COLO668 (cell line): ENCODE results near the gene ADAMTS16.

Experiments
- DNase-seq: peaks from one replicate; lab custom pipeline; 2025; ENCODE audit not compliant: unreplicated experiment; lab: John Stamatoyannopoulos, UW

Gene ADAMTS16

DNA sequence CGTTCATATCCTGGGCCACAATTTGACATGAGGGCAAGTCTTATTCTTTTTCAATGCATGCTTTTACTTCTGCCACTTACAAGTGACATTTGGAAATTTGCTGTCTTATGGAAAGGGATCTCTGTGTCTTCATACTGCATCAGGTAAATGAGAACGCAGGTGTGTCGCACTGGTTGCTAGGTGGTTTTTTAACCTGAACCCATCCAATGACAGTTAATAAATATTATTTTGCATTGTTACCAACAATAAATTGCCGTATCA lies 1.1 kb downstream of the ADAMTS16 start:
- DNase-seq: no peak

DNA sequence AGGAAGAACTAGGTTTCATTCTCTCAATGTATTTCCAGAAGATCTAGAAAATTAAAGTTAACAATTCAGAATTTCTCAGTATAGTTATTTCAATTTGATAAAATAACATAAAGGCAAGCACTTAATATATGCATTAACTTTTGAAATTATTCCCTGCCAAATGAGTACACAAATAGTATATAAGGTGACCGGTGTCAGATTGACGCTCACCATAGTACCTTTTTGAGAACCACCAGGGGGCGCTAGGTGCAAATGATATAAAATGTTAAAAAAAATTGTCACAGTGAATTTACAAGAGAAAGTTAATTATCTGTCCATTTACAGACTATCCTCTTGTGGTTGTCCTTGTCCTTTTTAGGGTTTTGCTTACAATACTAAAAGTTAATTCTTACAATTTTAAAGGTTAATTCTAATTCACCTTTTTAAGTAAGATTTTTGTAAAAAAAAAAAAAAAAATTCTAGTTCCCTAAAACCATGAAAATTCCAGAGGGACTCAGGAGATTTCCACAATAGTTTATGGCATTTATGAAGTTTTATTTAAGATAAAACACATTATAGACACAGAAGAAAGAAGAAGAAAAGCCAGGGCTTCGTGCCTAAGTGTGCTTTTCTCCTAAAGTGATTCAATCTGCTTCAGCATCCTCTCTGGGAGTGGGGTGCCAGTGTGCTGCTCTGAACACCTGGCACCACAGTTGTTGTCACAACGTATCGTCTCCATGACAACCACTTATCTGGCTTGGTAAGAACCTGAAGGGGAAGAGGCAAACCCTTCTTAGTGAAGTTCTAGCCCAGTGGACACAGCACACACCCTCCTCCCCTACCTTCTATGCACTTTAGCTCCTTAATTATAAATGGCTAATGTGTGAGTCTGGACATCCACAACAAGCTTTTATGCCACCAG lies 1.7 kb downstream of the ADAMTS16 start:
- peak; percentile 81 for DNase-seq

DNA sequence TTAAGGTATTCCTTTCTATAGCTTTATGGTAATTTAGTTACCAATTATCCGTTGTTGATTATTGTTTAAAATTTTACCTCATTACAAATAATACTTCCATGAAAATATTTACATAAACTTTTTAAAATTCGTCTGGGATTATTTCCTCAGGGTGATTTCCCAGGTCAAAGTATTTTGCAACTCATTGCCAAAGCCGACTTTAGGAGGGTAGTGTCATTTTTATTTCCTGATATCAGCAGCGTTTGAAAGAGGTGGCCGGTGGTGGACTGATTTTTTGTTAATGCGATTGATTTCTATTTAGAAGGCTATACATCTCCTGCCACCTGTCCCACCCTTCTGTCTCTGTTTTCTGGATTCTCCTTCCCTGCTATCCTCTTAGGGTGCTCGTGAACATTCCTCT lies 4.3 kb downstream of the ADAMTS16 start:
- DNase-seq: no peak

DNA sequence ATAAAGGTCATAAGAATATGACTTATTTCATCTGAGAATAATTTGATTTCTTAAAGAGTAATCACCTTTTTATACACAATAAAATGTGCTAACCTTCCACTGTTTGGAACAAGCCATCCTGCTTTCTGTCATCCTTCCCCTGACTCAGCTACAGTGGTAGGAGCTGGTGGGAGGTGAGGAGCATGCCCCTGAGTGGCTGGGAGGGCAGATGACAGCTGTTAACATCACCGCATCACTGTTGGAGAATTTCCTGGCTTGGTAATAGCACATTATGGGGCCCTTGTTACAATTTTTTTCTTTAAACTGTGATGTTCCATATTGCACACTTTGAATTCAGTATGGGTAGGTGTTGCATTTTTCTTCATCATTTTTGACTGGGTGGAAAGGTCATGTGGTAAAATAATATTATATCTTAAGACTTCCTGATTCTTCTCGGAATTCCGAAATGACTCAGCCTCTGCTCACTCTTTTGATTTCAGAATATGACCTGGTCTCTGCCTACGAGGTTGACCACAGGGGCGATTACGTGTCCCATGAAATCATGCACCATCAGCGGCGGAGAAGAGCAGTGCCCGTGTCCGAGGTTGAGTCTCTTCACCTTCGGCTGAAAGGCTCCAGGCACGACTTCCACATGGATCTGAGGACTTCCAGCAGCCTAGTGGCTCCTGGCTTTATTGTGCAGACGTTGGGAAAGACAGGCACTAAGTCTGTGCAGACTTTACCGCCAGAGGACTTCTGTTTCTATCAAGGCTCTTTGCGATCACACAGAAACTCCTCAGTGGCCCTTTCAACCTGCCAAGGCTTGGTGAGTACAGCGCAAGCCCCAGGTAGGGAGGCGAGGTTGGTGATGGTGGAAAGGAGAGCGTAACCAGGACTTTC lies 5.8 kb downstream of the ADAMTS16 start:
- no peak for DNase-seq

DNA sequence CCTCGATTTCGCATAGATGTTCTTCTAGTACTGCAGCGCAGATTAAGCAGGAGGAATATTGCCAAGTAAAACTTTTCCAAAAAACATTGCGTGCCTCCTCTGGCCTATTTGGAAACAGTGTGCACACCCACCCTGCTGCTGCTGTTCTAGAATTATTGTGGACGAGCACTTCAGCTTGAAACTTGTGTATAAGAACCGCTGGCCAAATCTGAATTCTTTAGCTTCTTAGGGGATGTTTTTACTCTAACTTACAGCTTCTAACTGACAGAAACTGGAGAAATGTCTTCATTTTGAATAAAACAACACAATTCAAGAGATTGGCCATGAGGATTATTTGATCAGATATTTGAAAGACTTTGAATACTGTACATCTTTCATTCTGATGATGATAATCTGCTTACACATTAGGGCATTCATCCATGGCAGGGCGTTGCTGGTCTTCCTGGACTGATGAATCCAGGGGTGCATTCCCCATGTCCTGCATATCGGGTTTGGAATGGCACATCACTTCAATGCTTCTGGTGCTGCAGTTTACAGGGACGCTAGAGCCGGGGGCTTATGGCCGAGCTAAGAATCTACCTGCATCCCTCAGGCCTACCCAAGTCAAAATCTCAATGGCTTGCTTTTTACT lies 6.5 kb downstream of the ADAMTS16 start:
- no peak for DNase-seq

DNA sequence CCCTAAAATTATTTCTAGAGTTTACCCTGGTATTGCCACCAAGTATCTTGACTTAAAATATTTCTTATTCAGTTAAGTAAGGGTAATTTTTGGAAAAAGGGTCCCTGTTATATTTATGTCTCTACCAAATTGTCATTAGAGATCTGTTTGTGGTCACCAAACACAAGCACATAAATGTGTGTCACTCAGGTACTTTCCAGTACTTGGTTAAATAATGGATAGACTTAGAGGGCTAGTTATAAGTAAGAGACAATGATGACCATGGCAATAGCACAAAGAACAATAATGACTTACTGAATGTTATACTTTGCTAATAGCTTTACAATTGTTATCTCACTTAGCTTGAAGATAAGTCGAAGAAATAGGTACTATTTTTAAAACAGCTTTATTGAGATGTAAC lies 9.0 kb downstream of the ADAMTS16 start:
- no peak for DNase-seq

DNA sequence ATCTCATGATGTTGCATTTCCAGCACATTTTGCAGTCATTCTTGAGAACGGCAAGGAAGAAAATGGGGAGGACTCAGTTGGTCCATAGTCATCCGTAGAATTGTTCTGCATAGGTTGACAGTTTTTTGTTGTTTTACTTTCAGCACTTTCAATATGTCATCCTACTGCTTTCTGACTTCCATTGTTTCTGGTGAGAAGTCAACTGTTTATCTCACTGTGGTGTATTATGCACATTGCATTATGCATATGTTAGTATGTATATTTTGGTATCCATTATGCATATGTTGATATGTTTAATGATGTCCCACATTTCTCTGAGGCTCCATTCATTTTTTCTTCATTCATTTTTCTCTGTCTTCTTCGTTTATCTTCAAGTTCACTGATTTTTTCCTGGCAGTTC lies 10.5 kb downstream of the ADAMTS16 start:
- no peak for DNase-seq

DNA sequence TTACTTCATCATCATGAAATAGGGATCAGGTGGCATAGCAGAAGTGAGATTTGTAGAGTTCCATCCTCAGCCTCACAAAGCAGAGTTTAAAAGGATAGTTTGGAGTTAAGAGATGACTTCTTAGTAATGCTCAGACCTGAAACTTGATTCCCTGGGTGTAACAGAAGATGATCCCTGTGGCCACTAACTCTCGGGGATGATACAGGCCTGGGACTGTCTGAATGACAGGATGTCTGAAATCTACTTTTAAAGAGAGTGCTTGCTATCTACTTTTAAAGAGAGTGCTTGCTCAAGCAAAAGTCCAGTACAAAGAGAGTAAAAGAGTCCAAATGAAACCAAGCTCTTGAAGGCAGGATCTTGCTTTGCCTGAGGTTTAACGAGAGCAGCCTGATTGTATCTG lies 14.6 kb downstream of the ADAMTS16 start:
- DNase-seq: no peak

DNA sequence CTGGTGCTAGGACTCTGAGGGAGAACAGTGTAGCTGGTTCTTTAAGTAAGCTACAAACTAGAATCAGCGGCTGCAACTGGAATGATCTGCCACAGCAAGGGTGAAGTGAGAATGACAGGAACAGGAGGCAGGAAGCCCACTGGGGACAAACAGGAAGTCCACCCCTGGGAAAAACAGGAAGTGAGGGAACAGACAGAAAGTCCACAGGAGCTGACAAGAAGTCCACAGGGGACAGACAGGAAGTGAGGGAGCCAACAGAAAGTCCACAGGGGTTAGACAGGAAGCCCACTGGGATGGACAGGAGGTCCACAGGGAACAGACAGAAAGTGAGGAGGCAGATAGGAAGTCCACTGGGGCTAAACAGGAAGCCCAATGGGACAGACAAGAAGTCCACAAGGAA lies 15.5 kb downstream of the ADAMTS16 start:
- no peak for DNase-seq

DNA sequence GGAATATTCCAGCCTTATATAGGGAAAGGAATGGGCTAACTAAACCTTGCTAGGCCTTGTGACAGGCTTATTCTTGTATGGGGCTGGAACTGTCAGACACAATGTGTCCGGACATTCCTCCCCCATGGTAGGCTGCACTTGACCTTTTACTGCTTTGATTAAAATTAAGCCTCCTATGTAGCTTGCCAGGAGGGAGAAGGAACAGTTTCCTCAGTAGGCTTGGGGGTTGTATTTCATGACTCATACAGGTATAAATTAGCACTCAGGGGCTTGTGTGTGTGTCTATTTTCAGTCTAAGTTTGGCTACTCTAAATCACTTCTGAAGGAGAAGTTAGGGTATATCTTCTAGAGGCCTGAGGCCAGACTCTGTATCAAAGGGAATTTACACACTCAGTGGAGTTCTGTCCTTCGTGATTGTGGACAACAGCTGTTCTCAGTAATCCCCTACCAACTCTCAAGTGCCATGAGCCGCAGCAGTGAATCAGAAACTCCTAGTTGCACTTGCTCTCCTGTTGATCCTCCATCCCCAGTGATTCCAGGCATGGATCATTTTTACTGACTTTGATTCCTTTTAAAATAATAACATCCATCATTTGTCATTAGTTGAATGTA lies 16.4 kb downstream of the ADAMTS16 start:
- DNase-seq: no peak

DNA sequence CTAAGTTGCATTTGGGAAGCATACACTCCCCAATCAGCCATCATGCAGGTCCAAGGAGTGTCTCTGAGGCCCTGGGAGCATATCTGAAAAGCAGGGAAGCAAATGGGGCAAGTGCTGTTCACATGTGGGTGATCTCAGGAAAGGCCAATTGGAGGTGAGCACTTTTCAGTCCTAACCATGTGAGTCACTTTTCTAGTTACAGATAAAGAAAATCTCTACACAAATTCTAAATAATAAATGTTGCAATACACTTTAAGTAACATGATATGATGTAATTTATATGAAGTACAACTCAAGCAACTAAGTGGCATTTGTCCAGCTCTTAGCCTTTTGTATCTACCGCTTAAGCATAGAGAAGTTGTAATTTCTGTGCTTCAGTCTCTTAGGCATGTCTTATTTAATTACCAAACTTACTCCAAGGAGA lies 18.4 kb downstream of the ADAMTS16 start:
- no peak for DNase-seq

DNA sequence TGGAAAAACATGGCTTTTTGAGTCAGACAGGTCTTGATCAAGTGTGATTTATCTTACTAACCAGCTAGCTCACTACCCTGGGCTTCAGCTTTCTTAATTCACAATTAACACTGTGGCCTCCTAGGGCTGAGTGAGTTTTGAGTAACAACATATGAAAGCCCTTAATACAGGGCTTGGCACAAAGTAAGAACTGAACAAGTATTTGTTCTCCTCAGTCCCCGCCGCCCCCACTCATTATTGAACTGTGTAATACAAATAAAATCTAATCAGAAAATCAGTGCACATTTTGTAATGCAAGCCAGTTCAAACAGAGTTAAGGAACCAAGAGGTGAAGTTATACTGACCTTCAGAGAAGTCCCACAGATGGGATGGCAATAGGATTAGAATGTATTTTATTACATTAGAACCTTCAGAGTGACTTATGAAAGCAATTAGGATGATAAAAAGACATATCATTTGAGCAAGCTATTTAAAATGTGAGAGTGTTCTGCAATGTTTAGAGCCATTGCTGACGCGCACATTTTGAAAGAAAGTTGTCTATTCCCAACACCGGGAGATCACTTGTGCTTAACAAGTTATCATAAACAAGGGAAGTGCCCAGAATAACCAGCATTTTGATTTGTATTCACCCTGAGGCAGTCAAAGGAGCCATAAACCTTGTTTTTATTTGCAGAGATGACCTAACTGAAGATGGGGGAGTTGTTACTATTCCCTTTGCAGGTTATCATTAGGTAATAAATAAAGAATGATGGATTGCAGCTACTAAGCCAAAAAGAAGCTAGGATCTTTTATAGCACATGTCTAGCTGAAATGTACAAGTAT lies 19.4 kb downstream of the ADAMTS16 start:
- DNase-seq: no peak

DNA sequence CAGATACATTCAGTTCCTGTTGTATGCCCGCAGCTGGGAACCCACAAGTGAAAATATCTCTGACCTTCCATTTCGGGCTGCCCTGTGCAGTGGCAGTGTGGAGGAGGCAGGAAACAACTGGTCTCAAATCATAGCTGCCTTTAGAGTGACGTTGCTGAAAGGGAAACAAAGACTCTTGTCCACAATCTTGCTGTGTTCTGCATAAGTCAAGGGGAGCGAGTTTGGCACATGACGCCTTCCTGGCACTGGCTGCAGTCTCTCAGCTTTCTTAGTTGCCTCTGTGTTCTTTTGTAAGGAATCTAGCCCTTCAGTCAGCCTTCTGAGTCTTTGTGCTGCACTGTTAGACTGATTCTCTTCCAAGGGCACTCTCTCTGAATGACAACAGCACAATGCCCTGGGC lies 24.0 kb downstream of the ADAMTS16 start:
- no peak for DNase-seq

DNA sequence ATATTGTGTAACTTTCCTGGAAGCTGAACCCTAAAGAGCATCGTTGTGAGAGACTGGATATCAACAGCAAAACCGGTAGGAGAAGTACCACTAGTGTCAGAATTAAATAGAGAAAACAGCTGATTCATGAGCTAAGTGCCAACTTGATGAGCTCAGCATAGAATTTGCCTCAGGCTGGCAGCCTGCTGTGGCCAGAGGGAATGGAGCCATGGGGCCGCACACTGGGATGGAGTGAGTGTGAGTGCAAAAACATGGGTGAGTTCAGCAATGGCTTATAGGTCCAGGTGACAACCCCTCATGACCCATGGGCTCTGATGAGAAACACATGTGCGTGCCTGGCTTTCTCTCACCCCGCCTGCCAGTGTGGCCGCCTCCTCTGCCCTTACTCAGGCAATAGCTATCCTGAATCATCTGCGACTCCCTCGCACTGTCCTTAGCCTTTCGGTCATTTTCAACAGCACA lies 25.4 kb downstream of the ADAMTS16 start:
- no peak for DNase-seq

DNA sequence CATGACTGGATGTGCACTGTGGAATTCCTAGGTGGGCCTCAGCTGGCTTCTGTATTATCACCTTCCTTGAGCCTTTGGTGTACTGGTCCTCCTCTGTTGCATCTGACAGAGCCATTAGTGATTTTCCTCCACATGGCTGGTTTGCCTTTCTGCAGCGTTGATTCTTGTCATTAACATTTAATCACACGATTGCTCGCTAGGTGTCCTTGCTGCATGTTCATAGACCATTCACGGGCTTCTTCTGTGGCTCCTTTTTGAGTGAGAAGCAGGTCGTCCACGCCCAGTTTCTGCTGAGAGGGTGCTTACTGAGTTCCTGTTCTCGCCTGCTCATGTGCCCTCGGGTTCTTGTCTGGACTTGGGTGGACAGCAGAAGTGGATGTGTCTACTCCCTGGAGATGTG lies 29.3 kb downstream of the ADAMTS16 start:
- DNase-seq: no peak

DNA sequence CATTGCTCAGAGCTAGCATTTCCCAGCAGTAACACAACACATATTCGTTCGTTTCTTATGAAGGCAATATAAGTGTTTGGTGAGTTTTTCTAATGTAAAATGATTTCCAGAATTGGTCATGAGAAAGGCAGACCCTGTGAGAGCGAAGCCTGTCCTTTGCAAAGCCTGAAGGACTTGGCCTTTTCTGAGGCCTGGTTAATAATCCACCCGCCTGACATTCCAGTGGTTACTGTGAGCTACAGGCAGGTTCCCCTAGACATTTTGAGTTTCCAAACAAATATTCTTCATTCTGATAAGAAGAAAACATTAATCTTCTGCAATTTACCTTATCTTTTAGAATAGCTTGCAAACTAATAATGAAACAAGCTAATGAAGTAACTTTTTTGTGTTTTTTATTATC lies 38.0 kb downstream of the ADAMTS16 start:
- no peak for DNase-seq

DNA sequence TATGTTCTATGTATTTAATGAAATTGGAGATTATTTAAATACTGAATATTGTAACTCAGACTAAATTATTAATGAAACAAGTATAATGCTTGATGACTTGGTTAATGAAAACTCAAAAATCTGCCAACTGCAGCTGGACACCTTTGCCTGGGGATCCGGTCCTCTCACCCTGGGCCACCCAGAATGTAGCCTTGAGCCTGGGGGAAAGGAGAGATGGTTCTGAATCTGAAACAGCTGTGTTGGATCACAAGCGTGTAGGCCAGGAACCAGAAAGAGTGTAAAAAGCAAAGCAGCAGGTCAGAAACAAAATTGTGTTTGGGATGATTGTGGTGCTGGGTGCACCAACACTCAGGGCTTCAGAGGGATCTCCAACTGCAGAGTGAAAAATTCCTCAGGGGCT lies 38.5 kb downstream of the ADAMTS16 start:
- DNase-seq: no peak

DNA sequence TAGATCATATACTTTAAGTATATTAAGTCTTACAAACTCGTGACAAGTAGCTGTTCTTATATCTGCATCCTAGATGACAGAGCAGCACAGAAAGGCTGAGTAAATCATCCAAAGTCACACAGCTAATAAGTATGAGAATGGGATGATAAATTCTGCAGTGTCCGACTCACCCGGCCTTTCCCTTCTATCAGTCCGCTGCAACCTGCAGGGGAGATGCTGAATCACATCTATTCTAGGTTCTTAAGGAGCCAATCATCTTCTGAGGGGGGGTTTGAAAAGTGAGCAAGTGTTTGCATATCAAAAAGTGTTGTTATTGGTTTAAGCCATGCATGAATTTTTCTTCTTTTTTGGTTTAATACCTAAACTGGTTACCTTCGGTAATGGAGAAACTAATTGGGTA lies 38.9 kb downstream of the ADAMTS16 start:
- DNase-seq: no peak

DNA sequence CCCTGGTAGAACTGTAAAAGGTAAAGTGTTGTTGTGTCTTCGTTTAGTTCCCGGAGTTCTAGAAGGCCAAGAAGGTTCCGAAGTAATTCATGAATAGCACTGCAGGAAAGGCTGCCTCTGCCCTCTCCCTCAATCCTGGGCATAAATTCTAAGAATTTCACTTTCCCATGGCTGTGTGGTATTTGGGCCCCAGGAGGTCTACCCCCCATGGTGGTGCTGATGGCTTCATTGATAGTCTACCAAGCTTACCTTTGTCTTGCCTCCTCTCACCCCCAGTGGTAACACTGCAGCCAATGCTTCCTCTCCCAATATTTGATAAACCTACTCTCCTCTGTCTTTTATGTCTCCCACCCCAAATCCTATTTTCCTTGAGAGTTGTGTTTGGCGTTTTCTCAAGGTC lies 39.5 kb downstream of the ADAMTS16 start:
- no peak for DNase-seq

DNA sequence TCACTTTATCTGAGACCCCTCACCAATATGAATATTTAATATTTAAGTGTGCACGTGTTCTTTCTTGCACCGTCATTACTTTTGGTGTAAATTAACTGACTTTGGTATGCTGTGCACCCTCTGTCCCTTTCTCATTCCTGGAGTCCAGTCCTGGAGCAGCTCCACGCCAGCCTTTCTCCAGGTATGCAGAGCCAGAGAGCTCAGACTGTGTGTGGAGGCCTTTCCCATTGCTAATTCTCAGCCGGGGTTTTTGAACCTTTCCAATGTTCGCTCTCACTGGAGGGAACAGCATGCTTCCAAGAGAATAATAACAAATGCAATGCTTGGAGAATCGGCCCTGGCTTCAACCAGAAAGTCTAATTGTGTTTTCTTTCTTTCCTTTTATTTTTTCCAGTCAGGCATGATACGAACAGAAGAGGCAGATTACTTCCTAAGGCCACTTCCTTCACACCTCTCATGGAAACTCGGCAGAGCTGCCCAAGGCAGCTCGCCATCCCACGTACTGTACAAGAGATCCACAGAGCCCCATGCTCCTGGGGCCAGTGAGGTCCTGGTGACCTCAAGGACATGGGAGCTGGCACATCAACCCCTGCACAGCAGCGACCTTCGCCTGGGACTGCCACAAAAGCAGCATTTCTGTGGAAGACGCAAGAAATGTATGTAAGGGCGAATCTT lies 41.7 kb downstream of the ADAMTS16 start:
- no peak for DNase-seq
